Measurements from ENCODE around the gene NAB2. TPM values are rescaled to one million over a fixed set of nuclear protein-coding genes. Genes with fewer than 3 reads are reported as not detected.

NAB2 gene
- polyA plus RNA-seq, 3 donors from 2014 or later: 1.0 to 2.7 (median 1.3) TPM

DNA sequence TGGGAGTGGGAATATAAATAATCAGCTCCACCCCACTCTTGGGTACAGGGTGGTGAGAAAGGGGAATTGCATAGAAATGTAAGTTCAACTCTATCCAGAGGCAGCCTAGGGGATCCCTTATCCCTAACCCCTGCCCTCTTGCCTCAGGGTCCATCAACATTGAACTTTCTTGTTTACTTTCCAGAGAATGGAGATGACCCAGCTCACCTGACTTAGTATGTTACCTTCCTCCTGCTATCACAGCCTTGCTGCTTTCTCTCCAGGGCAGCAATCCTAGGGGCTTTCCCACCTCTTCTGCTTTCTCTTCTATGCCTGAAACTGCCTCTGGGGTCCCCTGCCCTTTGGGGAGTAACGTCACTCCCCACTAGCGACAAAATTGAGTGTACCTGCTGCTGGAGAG, 42.0 kb downstream of the NAB2 start:
- no peak for DNase-seq
- Mint-ChIP-seq H3K9me3 (no peaks in the 10 kb centered on the region), H3K27ac (no peak overlapping the region), H3K4me3 (no peak overlapping the region), H3K4me1 (peaks cover 5 to 8% of the 10 kb centered on the region in 2 donors), H3K36me3 (no peaks in the 10 kb centered on the region), H3K27me3 (ENCODE audit: low read depth in 3 of 3) (peaks cover 6 to 11% (median 7%) of the 10 kb centered on the region in 3 donors)

DNA sequence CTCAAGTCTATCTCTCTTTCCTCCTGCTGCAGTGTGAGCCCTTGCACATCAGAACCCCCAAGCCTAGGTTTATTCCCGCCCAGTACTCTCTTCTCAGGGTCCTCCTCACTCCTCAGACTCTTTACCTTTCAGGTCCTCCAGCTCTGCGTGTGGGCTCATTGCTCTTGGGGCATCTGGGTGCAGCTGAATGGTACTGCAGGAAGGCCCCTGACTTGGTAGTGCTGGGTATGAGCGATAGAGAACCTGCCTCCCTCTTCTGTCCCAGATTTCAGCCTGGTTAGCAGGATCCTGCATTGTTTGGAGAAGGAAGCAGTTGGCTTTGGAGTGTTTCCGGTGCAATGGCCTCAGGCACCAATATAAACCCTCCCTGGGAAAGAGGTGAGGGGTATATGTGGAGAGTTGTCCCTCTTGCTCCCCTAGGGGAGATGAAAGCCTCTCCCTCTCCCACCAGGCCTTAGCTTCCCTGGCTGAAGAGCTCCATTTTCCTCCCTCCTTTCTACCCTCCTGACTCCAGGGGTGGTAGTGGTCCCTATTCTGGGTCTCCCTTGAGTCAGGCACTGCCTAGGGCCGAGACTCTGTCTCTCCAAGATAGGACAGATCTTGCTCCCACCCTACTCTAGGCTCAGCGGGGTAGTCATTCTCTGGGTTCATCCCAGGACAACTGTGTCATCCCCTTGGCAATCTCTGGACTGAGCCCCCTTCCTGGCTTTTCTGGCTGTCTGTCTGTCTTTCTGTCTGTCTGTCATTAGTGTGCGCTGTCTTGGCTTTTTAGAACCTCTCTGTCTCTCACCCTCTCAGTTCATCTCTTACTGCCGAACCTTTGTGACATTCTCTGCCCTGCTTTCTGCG, 43.2 kb downstream of the NAB2 start:
- Mint-ChIP-seq H3K27ac (no peak overlapping the region), H3K27me3 (ENCODE audit: low read depth in 3 of 3) (peaks cover 4 to 9% (median 6%) of the 10 kb centered on the region in 3 donors), H3K36me3 (no peaks in the 10 kb centered on the region), H3K4me3 (peak overlapping the region in 1 of 5 donors; percentile 7), H3K9me3 (no peaks in the 10 kb centered on the region), H3K4me1 (peaks cover 4 to 7% of the 10 kb centered on the region in 2 donors)
- no peak for DNase-seq

DNA sequence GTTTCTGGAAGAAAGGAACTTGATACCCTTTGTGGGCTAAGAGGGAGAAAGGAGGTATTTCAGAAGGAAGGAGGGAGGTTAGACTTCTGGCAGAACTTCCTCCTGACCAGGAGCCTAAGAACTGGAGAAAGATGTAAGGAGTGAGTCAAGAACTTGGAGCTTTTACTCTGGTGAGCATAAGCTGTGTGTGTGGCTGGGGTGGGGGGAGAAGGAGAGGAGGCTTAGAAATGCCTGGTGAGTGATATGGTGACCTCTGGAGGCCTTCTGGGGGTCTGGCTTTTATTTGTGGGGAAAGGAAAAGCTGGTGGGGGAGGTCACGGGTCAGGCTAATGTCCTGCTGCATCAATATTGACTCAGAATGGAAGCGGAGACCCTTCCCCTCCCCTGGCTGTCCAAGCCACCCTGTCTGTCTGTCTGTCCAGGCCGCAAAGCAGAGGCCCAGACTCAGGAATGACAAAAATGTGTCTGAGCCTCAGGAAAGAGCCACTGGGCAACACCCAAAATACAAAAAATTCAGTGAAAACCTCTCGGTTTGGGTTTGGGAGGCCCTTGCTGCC, 44.2 kb downstream of the NAB2 start:
- Mint-ChIP-seq H3K27ac (no peak overlapping the region), H3K4me1 (peaks cover 0 to 3% of the 10 kb centered on the region in 2 donors), H3K4me3 (no peak overlapping the region), H3K36me3 (no peaks in the 10 kb centered on the region), H3K9me3 (no peaks in the 10 kb centered on the region), H3K27me3 (ENCODE audit: low read depth in 3 of 3) (peaks cover 1 to 7% (median 6%) of the 10 kb centered on the region in 3 donors)
- no peak for DNase-seq

DNA sequence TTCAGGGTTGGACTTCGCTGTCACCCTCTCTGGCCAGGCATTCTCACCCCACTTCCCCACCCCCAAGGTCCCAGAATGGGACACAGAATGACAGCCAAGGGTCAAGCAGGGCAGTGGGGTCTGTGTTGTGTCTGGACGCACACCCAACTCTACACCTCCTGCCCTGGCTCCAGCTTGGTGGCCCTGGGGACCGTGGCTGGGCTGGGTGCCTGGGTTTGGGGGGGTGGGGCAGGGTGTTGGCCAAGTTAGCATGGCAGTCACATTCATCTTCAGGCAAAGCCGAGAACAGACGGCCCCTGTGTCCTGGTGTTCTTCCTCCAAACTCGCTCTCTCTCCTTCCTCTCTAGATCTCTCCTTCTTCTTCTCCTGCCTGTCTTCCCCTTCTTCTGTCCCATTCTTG, 45.0 kb downstream of the NAB2 start:
- H3K4me3 Mint-ChIP-seq: no peak overlapping the region
- no peak for DNase-seq
- peaks cover 0 to 7% (median 6%) of the 10 kb centered on the region in 3 donors for H3K27me3 Mint-ChIP-seq (ENCODE audit: low read depth in 3 of 3)
- no peaks in the 10 kb centered on the region for H3K9me3 Mint-ChIP-seq
- peaks cover 0 to 2% of the 10 kb centered on the region in 2 donors for H3K4me1 Mint-ChIP-seq
- H3K36me3 Mint-ChIP-seq: no peaks in the 10 kb centered on the region
- no peak overlapping the region for H3K27ac Mint-ChIP-seq

DNA sequence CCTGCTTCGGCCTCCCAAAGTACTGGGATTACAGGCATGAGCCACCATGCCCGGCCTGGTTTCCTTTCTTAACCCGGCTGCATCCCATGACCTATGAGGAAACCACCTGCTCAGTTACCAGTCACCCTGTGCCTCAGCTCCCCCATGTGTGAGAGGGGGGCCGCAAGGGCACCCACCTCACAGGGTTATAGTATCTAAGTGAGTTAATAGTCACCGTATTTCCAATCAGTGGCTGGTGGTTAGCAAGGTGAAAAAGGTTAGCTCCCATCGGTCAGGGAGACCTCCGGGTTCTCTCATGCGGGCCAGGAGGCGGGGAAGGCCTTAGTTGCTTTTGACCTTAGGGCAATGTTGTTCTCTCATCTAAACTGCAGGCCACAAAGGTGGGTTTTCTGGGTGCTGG, 46.0 kb downstream of the NAB2 start:
- no peak overlapping the region for H3K4me3 Mint-ChIP-seq

DNA sequence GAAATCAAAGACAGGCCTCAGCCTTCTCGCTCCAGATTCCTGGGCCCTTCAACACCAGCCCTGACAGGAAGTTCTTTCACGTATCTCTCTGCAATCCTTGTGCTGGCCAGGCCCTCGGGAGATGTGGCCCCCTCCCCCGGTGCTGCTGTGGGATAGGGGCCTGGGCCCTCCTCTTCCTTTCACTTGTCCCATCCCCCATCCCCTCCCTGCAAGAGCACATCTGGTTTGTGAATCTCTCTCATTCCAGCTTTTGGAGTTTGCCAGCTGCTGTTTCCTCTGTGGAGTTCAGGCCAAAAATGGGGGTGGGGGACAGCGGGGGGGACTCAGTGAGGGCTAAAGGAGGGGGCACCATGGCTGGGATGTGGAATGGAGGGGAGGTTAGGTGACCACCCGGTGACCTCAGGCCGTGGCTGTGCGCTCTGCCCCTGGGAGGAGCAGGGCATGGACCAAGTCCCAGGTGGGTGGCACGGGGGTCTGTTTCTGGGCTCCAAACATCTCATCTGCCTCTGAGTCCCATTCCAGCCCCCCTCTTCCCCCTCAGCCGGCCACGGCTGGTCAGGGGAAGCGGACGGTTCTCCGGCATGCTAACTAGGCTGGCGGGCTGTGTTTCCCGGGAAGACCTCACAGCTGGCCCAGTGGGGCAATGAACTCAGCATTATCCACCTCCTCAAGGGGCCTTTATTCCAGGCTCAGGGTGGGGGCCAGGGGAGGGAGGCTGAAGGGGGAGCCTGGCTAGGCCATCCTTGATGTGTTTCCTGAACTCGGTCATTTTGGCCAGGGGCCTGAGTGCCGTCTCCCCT, 46.8 kb downstream of the NAB2 start:
- DNase-seq: no peak
- no peaks in the 10 kb centered on the region for H3K9me3 Mint-ChIP-seq
- H3K36me3 Mint-ChIP-seq: no peaks in the 10 kb centered on the region
- peaks cover 0 to 3% (median 3%) of the 10 kb centered on the region in 3 donors for H3K27me3 Mint-ChIP-seq (ENCODE audit: low read depth in 3 of 3)
- no peak overlapping the region for H3K27ac Mint-ChIP-seq
- H3K4me1 Mint-ChIP-seq: no peaks in the 10 kb centered on the region
- H3K4me3 Mint-ChIP-seq: no peak overlapping the region

More for the DNA sequence above, 46.0 kb downstream of the NAB2 start:
- peaks cover 0 to 6% (median 3%) of the 10 kb centered on the region in 3 donors for H3K27me3 Mint-ChIP-seq (ENCODE audit: low read depth in 3 of 3)
- no peak for DNase-seq
- H3K27ac Mint-ChIP-seq: no peak overlapping the region
- H3K9me3 Mint-ChIP-seq: no peaks in the 10 kb centered on the region
- no peaks in the 10 kb centered on the region for H3K4me1 Mint-ChIP-seq
- no peaks in the 10 kb centered on the region for H3K36me3 Mint-ChIP-seq

DNA sequence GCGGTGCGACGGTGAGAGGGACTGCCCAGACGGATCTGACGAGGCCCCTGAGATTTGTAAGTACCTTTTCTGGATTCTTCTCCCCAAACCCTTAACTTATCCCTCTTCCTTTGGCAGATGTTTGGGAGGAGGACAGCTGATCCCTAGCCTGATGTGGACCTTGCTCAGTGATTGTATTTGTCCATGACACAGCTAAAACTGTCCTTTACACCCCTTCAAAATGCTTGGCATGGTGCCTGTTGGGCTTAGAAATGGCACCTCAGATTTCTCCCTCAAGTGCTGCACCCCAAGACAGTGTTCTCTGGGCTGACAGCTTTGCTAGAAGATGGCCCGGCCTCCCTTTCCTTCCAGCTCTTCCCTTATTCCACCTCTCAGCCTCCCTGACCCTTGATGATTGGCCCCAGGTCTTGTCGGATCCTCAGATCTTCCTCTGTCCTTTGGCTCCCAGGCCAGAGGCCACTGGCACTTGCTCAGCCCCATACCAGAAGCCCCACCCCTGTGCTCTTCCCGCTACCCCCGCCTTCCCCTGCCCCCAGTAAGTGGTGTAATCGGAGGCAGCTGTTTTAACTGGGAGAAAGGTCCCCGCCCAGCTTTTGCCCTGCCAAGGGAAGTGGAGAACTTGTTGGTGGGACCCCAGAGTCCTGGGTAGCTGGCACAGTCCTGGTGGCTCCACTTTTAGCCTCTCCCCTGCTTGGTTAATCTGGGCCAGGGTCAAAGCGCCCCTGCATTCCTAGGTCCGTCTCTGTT, 49.8 kb downstream of the NAB2 start:
- Mint-ChIP-seq H3K4me3 (no peak overlapping the region), H3K27me3 (ENCODE audit: low read depth in 3 of 3) (peaks cover 0 to 6% (median 3%) of the 10 kb centered on the region in 3 donors), H3K4me1 (no peaks in the 10 kb centered on the region), H3K9me3 (no peaks in the 10 kb centered on the region), H3K27ac (no peak overlapping the region), H3K36me3 (no peaks in the 10 kb centered on the region)
- no peak for DNase-seq

DNA sequence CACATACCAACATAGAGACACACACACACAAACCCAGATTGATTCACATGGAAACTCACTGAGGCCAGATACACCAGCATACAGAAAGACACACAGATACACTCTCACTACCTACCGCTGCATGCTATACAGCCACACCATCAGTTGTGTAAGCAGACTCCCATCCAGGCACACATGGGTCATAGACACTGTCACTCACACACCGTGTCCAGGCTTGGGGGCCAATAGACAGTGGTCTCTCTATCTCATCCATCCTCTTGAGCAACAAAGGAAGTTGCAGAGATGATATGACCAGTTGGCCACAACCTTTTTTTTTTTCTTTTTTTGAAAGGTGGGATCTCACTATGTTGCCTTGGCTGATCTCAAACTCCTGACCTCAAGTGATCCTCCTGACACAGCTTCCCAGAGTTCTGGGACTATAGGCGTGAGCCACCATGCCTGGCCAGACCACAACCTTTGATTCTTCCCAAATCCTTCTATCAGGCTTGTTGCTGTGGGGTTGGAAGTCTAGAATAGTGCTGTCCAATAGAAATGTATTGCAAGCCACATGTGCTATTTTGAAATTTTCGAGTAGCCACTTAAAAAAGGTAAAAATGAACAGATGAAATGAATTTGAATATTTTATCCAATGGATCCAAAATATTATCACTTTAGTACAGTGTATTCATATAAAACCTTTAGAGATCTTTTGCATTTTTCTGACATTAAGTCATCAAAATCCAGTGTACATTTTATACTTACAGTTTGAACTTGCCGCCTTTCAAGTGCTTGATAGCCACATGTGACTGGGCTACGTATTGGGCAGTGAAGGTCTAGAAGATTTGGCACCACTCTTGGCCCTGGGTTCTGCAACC, 51.1 kb downstream of the NAB2 start:
- Mint-ChIP-seq H3K27me3 (ENCODE audit: low read depth in 3 of 3) (peaks cover 0 to 4% (median 3%) of the 10 kb centered on the region in 3 donors), H3K36me3 (no peaks in the 10 kb centered on the region), H3K4me3 (no peak overlapping the region), H3K27ac (no peak overlapping the region), H3K9me3 (no peaks in the 10 kb centered on the region), H3K4me1 (no peaks in the 10 kb centered on the region)
- no peak for DNase-seq

DNA sequence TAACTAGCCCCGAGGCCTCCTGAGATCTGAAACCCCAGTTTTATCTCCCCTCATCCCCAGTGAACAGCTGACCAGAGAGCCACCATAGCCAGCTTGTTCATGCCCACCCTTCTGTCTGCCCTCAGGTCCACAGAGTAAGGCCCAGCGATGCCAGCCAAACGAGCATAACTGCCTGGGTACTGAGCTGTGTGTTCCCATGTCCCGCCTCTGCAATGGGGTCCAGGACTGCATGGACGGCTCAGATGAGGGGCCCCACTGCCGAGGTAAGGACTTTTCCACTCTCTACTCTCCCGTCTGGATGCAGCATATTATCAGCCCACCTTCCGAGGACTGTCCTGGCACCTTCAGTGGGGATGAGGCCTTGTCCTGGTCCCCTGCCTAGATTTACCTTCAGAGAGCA, 52.3 kb downstream of the NAB2 start:
- no peaks in the 10 kb centered on the region for H3K4me1 Mint-ChIP-seq
- DNase-seq: no peak
- no peaks in the 10 kb centered on the region for H3K9me3 Mint-ChIP-seq
- no peak overlapping the region for H3K4me3 Mint-ChIP-seq
- H3K27ac Mint-ChIP-seq: no peak overlapping the region
- H3K27me3 Mint-ChIP-seq (ENCODE audit: low read depth in 3 of 3): peaks cover 0 to 4% (median 3%) of the 10 kb centered on the region in 3 donors
- no peaks in the 10 kb centered on the region for H3K36me3 Mint-ChIP-seq

DNA sequence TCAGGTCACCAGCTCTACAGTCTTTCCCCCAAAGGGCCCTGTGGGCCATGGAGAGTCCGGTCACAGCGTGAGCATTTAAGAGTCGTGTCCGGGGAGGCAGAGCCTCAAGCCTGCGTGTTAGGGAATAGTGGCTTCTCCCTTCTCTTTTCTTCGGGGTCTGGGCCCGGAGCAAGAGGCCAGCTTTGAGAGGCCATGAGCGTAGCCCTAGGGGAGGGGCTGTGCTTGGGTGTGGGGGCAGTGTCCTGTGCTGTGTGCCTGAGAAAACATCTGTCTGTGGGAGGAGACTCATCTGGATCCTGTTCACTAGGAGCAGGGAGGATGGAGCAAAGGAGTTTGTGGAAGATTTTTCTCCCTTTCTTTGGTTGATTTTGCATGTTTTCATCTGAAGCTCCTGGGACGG, 53.2 kb downstream of the NAB2 start:
- Mint-ChIP-seq H3K9me3 (no peaks in the 10 kb centered on the region), H3K4me3 (no peak overlapping the region), H3K36me3 (no peaks in the 10 kb centered on the region), H3K4me1 (no peaks in the 10 kb centered on the region), H3K27ac (no peak overlapping the region), H3K27me3 (ENCODE audit: low read depth in 3 of 3) (peaks cover 0 to 4% (median 3%) of the 10 kb centered on the region in 3 donors)
- no peak for DNase-seq

DNA sequence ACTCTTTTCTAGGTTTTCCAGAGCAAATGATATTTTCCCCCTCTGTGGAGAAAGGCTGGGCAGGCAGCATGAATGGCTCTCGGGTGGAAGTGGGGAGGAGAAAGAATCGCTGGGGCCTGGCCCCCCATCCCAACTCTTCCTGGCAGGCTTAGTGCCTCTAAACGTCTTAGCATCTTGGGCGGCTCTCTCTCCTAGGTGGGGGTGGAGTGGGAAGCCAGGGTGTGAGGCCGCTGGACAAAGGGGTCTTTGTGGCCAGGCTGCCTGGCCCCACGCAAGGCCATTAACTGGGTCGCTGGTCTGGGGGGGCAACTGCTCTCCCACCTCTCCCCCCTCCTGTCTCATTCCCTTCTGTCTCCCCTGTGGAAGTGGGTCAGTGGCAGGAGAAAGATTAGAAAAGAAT, 53.8 kb downstream of the NAB2 start:
- no peak overlapping the region for H3K4me3 Mint-ChIP-seq
- no peaks in the 10 kb centered on the region for H3K4me1 Mint-ChIP-seq
- H3K36me3 Mint-ChIP-seq: no peaks in the 10 kb centered on the region
- DNase-seq: no peak
- peaks cover 0 to 4% (median 3%) of the 10 kb centered on the region in 3 donors for H3K27me3 Mint-ChIP-seq (ENCODE audit: low read depth in 3 of 3)
- H3K27ac Mint-ChIP-seq: no peak overlapping the region
- H3K9me3 Mint-ChIP-seq: no peaks in the 10 kb centered on the region

DNA sequence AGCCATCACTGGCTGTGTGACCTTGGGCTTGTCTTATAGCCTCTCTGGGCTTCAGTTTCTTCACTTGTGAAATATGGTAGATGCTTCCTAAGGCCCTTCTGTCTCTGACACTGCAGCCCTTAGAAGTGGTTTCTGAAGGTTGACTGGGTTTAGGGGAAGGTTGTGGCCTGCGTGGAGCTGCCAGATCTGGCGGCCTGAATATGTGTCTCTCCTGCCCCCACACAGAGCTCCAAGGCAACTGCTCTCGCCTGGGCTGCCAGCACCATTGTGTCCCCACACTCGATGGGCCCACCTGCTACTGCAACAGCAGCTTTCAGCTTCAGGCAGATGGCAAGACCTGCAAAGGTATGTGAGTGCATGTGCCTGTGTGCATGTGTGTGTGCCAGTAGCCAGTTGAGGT, 54.5 kb downstream of the NAB2 start:
- DNase-seq: no peak
- H3K36me3 Mint-ChIP-seq: no peaks in the 10 kb centered on the region

More for the DNA sequence above, 54.5 kb downstream of the NAB2 start:
- no peak overlapping the region for H3K4me3 Mint-ChIP-seq
- peaks cover 0 to 4% (median 3%) of the 10 kb centered on the region in 3 donors for H3K27me3 Mint-ChIP-seq (ENCODE audit: low read depth in 3 of 3)
- H3K4me1 Mint-ChIP-seq: no peaks in the 10 kb centered on the region
- no peak overlapping the region for H3K27ac Mint-ChIP-seq
- H3K9me3 Mint-ChIP-seq: no peaks in the 10 kb centered on the region
